Endothelial cell of umbilical vein (primary cell): ENCODE measurements around the gene TFF1.

Experiments
- EZH2 ChIP-seq: IDR thresholded peaks from 2 replicates; pipeline ENCODE4 v1.6.1; 2012; ENCODE audit warnings: borderline replicate concordance, low read depth, mild to moderate bottlenecking, moderate library complexity, low read length, inconsistent platforms; ENCODE audit not compliant: severe bottlenecking
- MYC ChIP-seq: IDR thresholded peaks from one replicate; pipeline ENCODE4 v1.6.1; 2011; ENCODE audit warnings: mild to moderate bottlenecking, low read depth, low read length
- TF ChIP-seq, protein P1 (sequence below), 2 donors: IDR thresholded peaks; 1 replicate in 1 of 2; 2 replicates in 1 of 2; pipeline ENCODE4 v1.5.1; 2011; ENCODE audit warnings: low read length in 2 of 2, mild to moderate bottlenecking in 2 of 2, moderate library complexity in 2 of 2, control low read depth in 1 of 2, inconsistent platforms in 1 of 2, low read depth in 1 of 2; ENCODE audit not compliant: insufficient read depth in 1 of 2; ENCODE audit errors: extremely low read depth in 1 of 2

DNA sequence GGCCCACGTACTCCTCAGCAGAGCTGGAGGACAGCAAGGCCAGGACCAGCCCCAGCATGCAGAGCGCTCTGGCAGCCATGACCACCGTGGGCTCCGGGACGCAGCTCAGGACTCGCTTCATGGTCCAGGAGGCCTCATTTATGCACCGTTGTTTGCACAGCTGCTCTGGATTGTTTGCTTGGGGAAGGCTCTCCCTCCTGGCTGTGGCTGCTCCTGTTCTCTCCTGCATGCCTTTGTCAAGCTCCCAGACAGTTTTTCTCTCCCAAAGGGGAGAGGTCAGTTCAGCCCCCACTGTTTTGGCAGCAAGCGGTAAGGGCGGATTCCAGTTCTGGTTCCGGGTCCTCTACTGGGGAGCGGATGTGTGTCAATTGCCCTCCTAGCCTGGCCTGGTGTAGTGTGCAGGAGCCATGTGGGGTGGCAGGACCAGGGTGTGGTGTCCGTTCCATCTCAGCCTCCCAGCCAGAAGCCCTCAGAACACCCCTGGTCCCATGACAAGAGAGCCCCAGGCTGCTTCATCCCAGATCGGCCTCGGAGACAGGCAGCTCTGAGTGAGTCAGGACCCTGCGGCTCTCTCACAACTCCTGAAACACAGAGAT lies 50.9 kb downstream of the TFF1 start, which contains the start of gene TFF3:
- TF ChIP-seq, protein P1, sequence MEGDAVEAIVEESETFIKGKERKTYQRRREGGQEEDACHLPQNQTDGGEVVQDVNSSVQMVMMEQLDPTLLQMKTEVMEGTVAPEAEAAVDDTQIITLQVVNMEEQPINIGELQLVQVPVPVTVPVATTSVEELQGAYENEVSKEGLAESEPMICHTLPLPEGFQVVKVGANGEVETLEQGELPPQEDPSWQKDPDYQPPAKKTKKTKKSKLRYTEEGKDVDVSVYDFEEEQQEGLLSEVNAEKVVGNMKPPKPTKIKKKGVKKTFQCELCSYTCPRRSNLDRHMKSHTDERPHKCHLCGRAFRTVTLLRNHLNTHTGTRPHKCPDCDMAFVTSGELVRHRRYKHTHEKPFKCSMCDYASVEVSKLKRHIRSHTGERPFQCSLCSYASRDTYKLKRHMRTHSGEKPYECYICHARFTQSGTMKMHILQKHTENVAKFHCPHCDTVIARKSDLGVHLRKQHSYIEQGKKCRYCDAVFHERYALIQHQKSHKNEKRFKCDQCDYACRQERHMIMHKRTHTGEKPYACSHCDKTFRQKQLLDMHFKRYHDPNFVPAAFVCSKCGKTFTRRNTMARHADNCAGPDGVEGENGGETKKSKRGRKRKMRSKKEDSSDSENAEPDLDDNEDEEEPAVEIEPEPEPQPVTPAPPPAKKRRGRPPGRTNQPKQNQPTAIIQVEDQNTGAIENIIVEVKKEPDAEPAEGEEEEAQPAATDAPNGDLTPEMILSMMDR (IDR thresholded peaks at IDR 0.05; ENCODE audit: extremely low read depth in 1 of 2, insufficient read depth in 1 of 2, low read depth in 1 of 2, low read length in 2 of 2), result no peak
- TF ChIP-seq EZH2 (no peak), MYC (no peak)
